Smooth muscle cell (in vitro differentiated cells): ENCODE results near the gene MRPS6. TPM values are rescaled to one million over a fixed set of nuclear protein-coding genes. Genes with fewer than 3 reads are reported as not detected.

Experiments
- DNase-seq: peaks from one replicate; lab custom pipeline; 2025; ENCODE audit not compliant: unreplicated experiment; lab: John Stamatoyannopoulos, UW
- H2AFZ ChIP-seq: fragments of 200-600 bp; sonication (generic); 2 replicates; pipeline ENCODE4 v1.6.0; 2016; ENCODE audit warnings: antibody characterized with exemption, low read depth, mild to moderate bottlenecking
- H3F3A ChIP-seq: fragments of 200-600 bp; sonication (generic); 2 replicates; pipeline ENCODE4 v1.6.0; 2017; ENCODE audit warnings: antibody characterized with exemption, low read depth
- H3K27ac ChIP-seq: fragments of 200-600 bp; sonication (generic); 2 replicates; pipeline ENCODE4 v1.5.1; 2016; ENCODE audit warnings: low read depth, mild to moderate bottlenecking
- H3K27me3 ChIP-seq: fragments of 200-600 bp; sonication (generic); 2 replicates; pipeline ENCODE4 v1.6.1; 2016; ENCODE audit warnings: low read depth, mild to moderate bottlenecking
- H3K36me3 ChIP-seq: fragments of 200-600 bp; sonication (generic); 2 replicates; pipeline ENCODE4 v1.5.1; 2016; ENCODE audit warnings: low read depth
- H3K4me1 ChIP-seq: fragments of 200-600 bp; sonication (generic); 2 replicates; pipeline ENCODE4 v1.5.1; 2016; ENCODE audit warnings: low read depth
- H3K4me2 ChIP-seq: fragments of 200-600 bp; sonication (generic); 2 replicates; pipeline ENCODE4 v1.6.0; 2016; ENCODE audit warnings: mild to moderate bottlenecking
- H3K4me3 ChIP-seq: fragments of 200-600 bp; sonication (generic); 2 replicates; pipeline ENCODE4 v1.5.1; 2016; ENCODE audit warnings: mild to moderate bottlenecking
- H3K79me2 ChIP-seq: fragments of 200-600 bp; sonication (generic); 2 replicates; pipeline ENCODE4 v1.6.0; 2016; ENCODE audit warnings: low read depth, mild to moderate bottlenecking
- H3K9ac ChIP-seq: fragments of 200-600 bp; sonication (generic); 2 replicates; pipeline ENCODE4 v1.6.0; 2016; ENCODE audit warnings: low read depth
- H3K9me3 ChIP-seq: fragments of 200-600 bp; sonication (generic); replicated peaks from 2 replicates; pipeline ENCODE4 v1.5.1; 2016; ENCODE audit warnings: low read depth
- H4K20me1 ChIP-seq: fragments of 200-600 bp; sonication (generic); 2 replicates; pipeline ENCODE4 v1.6.0; 2016; ENCODE audit warnings: low read depth
- WGBS: methylation state at CpG from one replicate; pipeline ENCODE4 v1.1.7; 2016; ENCODE audit warnings: low lambda C conversion rate; 5-methylcytosine and 5-hydroxymethylcytosine counted together
- polyA plus RNA-seq: library from polyadenylated mRNA; unstranded; fragments of >200 nt; fragmentation: Nextera tagmentation; extraction: Ambion mirVana; gene quantifications from 2 replicates; pipeline ENCODE4 v1.2.1, GENCODE V29; 2016
- total RNA-seq: library from RNA; depleted of rRNA; stranded (reverse); fragments of >200 nt; gene quantifications from 2 replicates; pipeline ENCODE4 v1.2.3, GENCODE V29; 2014
- TF ChIP-seq, protein P1 (sequence below): fragments of 200-600 bp; sonication (generic); IDR thresholded peaks from 2 replicates; pipeline ENCODE4 v1.5.1; 2017; ENCODE audit warnings: borderline replicate concordance, mild to moderate bottlenecking, antibody characterized with exemption; ENCODE audit not compliant: insufficient read depth, poor library complexity, severe bottlenecking

The MRPS6 gene
- total and polyA plus RNA-seq, 2 experiments from 2014 or later, result 47.8 to 152 TPM

DNA sequence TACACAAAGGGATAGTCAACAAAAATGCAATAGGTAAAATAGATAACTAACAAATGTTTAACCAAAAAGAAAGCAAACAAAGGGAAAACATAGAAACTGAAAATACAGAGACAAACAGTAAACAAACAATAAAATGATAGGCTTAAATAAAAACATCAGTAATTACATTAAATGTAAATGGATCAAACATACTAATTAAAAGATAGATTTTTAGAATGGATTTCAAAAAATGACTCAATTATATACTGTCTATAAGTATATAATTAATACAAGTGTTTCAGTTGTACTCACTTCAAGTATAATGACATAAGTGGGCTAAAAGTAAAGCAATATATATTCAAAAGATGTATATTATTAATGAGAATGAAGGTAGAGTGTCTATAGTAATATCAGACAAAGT is 101.1 kb downstream of the MRPS6 start:
- H3K9ac ChIP-seq, result no peak overlapping the region
- H3K4me3 ChIP-seq, result no peak overlapping the region
- H3K79me2 ChIP-seq, result no peaks in the 10 kb centered on the region
- no peak for DNase-seq
- no peaks in the 10 kb centered on the region for H4K20me1 ChIP-seq
- no peak overlapping the region for H3K4me2 ChIP-seq
- TF ChIP-seq, protein P1, sequence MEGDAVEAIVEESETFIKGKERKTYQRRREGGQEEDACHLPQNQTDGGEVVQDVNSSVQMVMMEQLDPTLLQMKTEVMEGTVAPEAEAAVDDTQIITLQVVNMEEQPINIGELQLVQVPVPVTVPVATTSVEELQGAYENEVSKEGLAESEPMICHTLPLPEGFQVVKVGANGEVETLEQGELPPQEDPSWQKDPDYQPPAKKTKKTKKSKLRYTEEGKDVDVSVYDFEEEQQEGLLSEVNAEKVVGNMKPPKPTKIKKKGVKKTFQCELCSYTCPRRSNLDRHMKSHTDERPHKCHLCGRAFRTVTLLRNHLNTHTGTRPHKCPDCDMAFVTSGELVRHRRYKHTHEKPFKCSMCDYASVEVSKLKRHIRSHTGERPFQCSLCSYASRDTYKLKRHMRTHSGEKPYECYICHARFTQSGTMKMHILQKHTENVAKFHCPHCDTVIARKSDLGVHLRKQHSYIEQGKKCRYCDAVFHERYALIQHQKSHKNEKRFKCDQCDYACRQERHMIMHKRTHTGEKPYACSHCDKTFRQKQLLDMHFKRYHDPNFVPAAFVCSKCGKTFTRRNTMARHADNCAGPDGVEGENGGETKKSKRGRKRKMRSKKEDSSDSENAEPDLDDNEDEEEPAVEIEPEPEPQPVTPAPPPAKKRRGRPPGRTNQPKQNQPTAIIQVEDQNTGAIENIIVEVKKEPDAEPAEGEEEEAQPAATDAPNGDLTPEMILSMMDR, result no peak
- no peaks in the 10 kb centered on the region for H3K27me3 ChIP-seq
- peaks cover 6% of the 10 kb centered on the region for H3K36me3 ChIP-seq
- peaks cover 12% of the 10 kb centered on the region for H3K4me1 ChIP-seq
- no peak overlapping the region for H2AFZ ChIP-seq
- H3K9me3 ChIP-seq, result peaks cover 9% of the 10 kb centered on the region
- H3F3A ChIP-seq, result no peaks in the 10 kb centered on the region
- no peak overlapping the region for H3K27ac ChIP-seq

DNA sequence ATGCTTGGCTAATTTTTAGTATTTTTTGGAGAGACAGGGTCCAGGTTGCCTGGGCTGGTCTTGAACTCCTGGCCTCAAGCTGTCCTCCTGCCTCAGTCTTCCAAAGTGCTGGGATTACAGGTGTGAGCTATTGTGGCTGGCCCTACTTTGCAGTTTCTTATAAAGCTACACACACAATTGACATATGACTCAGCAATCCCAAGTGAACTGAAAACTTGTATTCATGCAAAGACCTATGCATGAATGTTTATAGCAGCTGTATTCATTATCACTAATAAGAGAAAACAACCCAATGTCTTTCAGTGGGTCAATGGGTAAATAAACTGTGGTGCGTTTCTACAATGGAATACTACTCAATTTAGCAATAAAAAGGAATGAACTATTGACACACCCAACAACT is 103.1 kb downstream of the MRPS6 start:
- 96% methylated on average over 1 of the region's 1 CpG for WGBS
- no peak overlapping the region for H3K27ac ChIP-seq
- H3K4me3 ChIP-seq, result no peak overlapping the region

DNA sequence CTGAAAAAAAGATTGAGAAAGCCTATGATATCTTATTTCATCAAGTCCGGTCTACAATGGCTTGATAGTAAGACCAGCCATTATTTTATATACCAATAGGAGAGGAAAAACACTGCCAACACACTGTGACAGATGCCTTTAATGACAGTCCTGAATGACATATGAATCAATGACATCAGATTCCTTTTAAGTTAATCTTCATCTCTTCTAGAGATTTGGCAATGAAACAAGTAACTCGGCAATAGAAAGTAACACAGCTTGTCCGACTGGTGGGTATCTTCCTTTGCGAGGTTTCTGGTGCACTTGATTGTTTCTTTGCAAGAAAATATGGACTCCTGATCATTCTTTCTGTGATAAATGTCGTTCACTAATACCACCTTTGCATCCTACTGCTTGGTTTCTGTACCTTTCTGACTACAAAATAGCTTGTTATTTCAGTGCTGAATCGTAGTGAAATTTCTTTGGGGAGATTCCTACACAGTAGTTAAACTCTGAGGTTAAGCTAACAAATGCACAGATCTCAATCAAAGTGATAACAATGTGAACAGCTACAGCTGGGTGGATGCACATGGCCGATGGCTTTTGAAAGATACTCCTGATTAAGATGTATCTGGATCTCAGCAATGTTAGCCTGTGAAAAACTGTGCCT is 104.7 kb downstream of the MRPS6 start:
- peaks cover 32% of the 10 kb centered on the region for H3K4me1 ChIP-seq
- no peaks in the 10 kb centered on the region for H4K20me1 ChIP-seq
- no peak overlapping the region for H3K4me3 ChIP-seq

More for the DNA sequence above, 103.1 kb downstream of the MRPS6 start:
- H3K9ac ChIP-seq, result no peak overlapping the region
- H3K36me3 ChIP-seq, result peaks cover 6% of the 10 kb centered on the region
- no peak overlapping the region for H3K4me2 ChIP-seq
- no peak overlapping the region for H2AFZ ChIP-seq
- DNase-seq, result no peak
- no peaks in the 10 kb centered on the region for H3F3A ChIP-seq
- no peaks in the 10 kb centered on the region for H4K20me1 ChIP-seq
- H3K4me1 ChIP-seq, result peaks cover 32% of the 10 kb centered on the region
- H3K27me3 ChIP-seq, result no peaks in the 10 kb centered on the region
- TF ChIP-seq, protein P1, result no peak
- peaks cover 9% of the 10 kb centered on the region for H3K9me3 ChIP-seq
- H3K79me2 ChIP-seq, result no peaks in the 10 kb centered on the region

More for the DNA sequence above, 104.7 kb downstream of the MRPS6 start:
- H3K4me2 ChIP-seq, result no peak overlapping the region
- no peak overlapping the region for H3K9ac ChIP-seq
- H3K27me3 ChIP-seq, result no peaks in the 10 kb centered on the region
- TF ChIP-seq, protein P1, result no peak
- H3F3A ChIP-seq, result no peaks in the 10 kb centered on the region
- no peak overlapping the region for H2AFZ ChIP-seq
- no peak for DNase-seq
- no peak overlapping the region for H3K27ac ChIP-seq
- 89% methylated on average over 7 of the region's 7 CpGs for WGBS
- no peaks in the 10 kb centered on the region for H3K79me2 ChIP-seq
- no peaks in the 10 kb centered on the region for H3K9me3 ChIP-seq
- peaks cover 3% of the 10 kb centered on the region for H3K36me3 ChIP-seq
